GM19463 (cell line): ENCODE measurements around the gene ROCK1.
"Not testable (repeated sequence)": the region's sequence is repeated elsewhere in the genome, so short reads cannot be mapped to it uniquely, and the experiment has no call there.

ENCODE experiments used
- ATAC-seq: cut with Tn5 transposase; IDR thresholded peaks from one replicate; pipeline ENCODE4 v1.9.1; 2021; ENCODE audit warnings: mild to moderate bottlenecking, moderate library complexity; ENCODE audit not compliant: unreplicated experiment

The ROCK1 gene

DNA sequence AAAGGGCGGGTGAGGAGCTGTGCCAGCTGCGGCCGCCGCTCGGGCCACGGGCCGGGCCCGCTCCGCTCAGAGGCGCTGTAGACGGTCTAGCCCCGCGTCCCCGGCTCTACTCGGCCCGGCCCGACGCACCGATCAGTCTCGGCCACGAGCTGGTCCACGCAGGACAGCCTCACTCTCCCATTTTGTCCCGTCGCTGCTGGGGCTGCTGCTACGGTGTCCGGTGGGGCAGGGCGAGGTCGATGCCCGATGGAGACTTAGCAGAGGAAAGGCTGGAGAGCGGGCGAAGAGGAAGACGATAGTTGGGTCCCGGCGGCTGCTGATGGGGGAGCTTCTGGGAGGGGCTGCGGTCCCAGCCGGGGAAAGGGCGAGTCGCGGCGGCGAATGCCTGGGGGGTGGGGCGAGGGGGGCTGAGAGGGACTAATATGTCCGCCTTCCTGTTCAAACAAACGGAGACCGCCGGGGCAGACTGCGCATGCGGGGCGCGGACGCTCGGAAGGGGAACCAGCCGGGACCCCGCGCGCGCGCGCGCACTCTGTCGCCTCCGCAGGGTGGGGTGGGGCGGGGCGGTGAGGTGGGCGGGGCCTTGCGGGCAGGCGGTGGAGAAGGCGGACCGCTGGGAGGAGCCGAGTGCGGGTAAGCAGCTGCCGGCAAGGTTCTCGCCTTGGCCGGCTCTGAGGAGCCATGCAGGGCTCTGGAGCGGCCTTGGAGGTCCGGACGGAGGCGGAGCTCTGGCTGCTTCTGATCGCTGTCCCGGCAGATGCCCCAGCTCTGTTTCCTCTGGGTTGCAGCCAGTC lies at the start of gene ROCK1:
ROCK1 (minus strand) TSS at position 468 of the 794 bp plus-strand sequence. CDS start 903 bp downstream, outside the sequence.
- peak; percentile 90 for ATAC-seq

DNA sequence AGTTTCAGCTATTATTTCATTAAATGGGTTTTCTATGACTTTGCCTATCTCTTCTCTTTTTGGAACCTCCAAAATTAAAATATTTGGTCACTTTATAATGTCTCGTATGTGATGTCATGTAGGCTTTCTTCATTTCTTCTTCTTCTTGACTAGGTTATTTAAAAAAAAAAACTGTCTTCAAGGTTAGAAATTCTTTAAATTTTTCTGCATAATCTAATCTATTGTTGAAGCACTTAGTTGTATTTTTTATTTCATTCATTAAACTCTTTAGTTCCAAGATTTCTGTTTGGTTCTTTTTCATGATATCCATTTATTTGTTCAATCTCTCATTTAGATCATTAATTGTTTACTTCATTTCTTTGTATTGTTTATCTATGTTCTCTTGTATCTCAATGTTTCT lies 43.8 kb upstream of the ROCK1 start:
- no peak for ATAC-seq

DNA sequence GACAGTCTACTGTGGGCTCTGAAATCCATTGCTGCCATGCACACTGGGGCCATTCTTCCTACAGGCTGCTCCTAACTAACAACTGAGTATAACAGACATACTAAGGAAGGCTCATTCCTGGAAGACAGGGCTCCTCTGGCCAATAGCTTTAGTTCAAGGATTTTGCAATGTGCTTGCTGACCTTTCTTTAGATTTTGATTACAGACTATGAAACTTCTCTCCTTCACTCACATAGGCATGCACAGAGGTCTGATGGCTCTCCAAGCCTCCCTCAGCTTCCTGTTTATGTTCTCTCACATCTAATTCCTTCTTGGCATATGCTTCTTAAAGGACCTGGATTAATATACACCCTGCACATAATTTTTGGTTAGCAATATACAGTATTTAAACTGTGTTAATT lies 34.4 kb upstream of the ROCK1 start:
- ATAC-seq = no peak

DNA sequence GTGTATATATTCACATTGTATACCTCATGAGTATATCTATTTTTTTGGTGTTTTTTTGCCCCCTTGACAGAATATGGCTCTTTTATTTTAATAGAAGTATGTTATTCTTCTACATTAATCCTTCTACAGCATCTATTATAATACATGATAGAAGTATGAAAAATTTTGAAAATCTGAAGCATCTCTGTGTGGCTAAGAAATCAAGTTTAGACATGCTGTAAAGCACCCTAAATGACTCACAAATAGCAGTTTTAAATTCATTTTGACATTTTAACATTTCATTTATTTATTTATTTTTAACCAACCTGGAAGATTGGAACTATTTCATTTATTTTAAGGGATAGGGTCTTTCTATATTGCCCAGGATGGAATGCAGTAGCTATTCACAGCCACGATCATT lies 33.8 kb upstream of the ROCK1 start:
- ATAC-seq = no peak

DNA sequence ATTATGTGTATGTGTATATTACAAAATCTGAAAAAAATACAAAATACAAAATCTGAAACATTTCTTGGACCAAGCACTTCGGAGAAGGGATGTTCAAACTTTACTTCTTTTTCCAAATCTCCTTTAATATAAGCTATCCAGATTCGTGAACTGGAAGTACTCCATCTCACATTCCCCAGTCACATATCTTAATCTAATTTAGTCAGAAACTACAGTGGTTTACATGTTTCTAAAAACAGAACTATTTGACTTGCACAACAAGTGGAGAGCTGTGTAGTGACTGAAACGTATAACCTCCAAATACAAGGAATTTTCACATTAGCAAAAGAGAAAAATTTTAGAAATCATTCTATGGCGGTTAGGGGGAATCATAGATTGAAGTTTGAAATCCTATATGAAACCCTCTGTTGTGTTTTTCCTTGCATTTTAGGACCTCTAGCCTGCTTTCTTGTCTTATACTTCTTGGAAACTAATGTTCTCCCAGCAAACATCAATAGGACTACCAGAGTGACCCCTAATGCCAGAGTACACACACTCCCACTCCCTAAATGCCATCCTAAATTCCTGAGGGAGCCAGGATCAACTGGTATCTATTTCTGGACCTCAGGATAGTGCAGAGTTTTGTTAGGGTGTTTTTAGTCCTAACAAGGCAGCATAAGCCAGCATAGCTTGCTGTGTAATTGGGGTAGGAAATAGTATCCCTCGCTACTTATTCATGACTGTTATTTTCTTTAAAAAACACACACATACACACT lies 30.2 kb upstream of the ROCK1 start:
- no peak for ATAC-seq

DNA sequence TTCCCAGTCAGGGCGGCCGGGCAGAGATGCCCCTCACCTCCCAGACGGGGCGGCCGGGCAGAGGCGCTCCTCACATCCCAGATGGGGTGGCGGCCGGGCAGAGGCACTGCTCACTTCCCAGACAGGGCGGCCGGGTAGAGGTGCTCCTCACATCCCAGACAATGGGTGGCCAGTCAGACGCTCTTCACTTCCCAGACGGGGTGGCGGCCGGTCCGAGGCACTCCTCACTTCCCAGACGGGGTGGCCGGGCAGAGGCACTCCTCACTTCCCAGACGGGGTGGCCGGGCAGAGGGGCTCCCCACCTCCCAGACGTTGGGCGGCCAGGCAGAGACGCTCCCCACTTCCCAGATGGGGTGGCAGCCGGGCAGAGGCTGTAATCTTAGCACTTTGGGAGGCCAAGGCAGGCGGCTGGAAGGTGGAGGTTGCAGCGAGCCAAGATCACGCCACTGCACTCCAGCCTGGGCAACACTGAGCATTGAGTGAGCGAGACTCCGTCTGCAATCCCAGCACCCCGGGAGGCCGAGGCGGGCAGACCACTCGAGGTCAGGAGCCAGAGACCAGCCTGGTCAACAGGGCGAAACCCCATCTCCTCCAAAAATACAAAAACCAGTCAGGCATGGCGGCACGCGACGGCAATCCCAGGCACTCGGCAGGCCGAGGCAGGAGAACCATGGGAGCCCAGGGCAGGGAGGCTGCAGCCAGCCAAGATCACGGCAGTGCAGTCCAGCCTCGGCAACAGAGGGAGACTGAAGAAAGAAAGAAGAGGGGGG lies 26.3 kb upstream of the ROCK1 start:
- not testable (repeated sequence) for ATAC-seq

DNA sequence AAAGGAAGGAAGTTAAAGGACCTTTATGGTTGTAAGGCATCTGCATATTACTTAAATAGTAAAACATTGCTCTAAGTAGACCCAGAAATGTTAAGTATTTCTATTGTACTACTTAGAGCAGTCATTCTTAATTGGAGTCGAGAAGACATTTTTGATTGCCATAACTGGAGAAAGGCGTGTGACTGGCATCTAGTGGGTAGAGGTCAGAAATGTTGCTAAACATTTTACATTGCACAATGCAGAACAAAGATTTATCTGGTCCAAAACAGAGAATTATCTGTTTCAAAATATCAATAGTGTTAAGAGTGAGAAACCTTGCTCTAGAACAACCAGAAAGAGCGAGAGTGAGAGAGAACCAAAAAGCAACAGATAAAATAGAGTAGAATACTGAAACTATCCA lies 23.3 kb upstream of the ROCK1 start:
- ATAC-seq = no peak

DNA sequence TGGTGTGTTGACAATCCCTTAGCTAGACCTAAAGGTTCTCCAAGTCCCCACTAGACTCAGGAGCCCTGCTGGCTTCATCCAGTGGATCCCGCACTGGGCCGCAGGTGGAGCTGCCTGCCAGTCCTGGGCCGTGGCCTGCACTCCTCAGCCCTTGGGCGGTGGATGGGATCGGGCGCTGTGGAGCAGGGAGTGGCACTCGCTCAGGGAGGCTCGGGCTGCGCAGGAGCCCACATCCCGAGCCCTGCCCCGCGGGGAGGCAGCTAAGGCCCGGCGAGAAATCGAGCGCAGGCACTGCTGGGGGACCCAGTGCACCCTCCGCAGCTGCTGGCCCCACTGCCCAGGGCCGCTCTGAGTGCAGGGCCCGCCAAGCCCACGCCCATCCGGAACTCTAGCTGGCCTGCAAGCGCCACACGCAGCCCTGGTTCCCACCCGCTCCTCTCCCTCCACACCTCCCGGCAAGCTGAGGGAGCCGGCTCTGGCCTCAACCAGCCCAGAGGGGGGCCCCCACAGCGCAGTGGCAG lies 20.8 kb upstream of the ROCK1 start:
- no peak for ATAC-seq

DNA sequence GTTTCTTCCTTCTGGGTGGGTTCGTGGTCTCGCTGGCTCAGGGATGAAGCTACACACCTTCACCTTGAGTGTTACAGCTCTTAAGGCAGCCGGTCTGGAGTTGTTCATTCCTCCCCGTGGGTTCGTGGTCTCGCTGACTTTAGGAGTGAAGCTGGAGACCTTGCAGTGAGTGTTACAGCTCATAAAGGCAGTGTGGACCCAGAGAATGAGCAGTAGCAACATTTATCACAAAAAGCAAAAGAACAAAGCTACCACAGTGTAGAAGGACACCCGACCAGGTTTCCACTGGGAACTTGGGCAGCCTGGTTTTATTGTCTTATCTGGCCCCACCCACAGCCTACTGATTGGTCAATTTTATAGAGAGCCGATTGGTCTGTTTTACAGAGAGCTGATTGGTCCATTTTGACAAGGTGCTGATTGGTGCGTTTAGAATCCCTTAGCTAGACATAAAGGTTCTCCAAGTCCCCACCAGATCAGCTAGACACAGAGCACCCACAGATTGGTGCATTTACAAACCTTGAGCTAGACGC lies 20.1 kb upstream of the ROCK1 start:
- no peak for ATAC-seq

DNA sequence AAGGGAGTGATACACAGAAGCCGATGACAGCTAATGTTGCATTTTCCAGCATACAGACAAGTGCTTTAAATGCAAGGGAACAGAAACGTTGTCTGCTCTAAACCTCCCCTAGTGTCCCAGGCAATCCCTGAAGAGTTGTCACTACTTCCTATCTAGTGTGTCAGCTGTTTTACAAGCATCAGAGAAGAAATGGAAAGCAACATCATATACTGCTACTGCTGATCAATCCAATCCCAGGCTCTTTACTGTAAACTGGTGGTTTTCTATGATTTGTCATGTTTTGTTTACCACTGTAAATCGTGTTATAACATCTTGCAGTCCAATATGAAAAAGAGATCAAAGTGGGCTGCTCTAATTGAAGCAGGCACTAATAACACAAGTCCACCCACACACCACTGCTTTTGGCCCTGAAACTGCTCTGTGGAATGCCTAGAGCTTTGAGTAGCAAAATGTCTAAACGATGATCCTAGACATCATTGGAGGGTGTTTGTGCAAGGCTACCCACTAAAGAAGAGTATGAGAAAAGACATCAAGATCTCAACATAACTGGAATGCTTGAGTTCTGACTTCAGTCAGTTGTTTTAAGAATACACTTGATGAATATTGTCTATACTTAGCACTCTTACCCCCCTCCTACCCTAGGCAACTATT lies 18.1 kb upstream of the ROCK1 start:
- no peak for ATAC-seq

DNA sequence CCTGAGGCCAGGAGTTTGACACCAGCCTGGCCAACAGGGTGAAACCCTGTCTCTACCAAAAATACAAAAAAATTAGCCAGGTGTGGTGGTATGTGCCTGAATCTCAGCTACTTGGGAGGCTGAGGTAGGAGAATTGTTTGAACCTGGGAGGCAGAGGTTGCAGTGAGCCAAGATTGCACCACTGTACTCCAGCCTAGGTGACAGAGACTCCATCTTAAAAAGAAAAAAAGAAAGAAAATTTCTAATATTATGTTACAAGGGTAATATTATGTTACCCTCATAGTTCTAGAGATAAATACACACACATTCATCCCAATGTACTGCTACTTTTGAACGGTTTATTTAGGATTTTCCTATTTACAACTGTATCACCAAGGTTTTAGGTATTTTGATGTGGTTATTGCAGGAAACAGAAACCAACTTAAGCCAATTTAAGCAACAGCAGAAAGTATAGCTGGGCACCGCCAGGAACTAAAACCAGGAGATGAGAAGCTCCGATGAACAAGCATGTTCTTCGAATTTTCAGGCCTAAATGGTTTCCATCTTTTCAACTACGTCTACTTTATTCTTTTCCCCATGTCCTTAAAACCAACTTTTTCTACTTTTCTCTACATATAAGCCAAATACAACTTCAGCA lies 11.8 kb upstream of the ROCK1 start:
- no peak for ATAC-seq

DNA sequence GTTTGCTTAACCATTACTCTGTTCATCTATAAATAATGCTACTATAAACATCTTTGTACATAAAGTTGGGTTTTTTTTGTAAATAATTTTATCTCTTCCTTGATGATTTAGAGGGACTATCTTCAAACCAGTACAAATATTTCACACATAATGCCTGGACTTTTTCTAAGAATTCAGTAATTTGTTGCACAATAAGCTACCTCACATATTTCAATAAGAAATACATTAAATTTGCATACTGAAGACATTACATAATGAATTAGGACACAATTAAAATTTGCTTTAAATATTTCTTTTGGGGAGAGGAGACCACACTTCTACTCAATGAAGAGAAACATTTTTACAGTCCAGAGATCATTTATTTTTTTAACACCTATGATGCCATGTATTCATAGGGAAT lies 7.2 kb upstream of the ROCK1 start:
- ATAC-seq = no peak

DNA sequence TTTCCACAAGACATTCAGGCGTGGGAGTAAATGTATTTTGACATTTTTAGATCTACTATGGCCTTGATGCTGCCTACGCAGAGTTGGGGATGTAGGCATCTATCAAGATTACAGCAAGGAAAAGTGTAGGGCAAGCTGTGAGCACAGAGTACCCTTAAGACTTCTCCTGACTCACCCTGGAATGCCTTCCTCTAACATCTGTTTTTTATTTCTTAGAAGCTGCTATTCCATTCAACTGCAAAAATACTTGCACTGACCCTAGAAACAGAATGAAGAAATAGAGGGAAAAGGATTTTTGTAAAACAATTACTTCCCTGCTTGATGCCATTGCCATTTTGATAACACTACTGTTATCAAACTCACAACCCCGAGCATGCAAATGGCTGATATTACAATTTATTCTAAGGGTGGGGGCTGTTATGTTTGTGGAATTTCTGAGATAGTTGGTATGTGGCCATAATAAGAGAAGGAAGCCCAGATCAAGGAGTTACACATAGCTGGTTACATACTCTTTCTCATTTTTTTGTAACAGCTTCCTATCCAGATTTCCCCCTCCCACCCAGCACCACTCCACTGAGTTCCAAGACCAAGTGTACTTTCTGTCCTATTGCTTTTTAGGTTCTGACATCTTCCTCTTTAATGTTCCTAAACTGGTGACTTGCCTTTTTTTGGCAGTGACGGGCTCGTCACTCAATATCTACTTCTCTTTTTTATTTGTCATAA lies 6.0 kb upstream of the ROCK1 start:
- ATAC-seq = no peak

DNA sequence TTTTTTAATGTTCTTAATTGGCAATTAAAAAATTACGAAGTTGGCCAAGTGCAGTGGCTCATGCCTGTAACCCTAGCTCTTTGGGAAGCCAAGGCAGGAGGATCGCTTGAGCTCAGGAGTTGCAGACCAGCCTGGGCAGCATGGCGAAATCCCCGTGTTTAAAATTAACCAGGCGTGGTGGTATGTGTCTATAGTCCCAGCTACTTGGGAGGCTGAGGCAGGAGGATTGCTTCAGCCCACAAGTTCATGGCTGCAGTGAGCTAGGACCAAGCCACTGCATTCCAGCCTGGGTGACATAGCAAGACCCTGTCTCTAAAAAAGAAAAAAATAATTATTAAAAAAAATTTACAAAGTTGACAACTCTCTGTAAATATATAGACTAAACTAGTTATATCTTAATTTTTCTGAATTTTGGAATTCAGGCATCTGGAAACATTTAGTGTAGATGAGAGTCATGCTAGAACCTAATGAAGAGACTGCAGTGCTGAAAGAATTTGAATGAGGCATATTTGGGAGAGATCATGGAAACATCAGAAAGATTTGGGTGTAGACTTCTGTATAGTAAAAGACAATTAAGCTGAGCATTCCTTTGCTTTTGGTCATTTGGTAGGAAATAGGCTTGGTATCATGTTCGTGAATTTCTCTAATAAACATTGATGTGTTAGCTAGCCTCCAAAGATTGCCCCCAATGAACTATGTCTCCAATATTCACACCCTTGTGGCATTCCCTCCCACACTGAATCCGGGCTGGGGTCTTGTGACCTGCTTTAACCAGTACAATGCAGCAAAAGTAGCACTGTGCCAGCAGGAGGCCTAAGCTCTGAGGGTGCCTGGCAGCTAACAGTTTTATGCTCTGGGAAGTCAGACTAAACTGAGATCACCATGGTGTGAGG lies 4.2 kb upstream of the ROCK1 start:
- ATAC-seq = no peak

DNA sequence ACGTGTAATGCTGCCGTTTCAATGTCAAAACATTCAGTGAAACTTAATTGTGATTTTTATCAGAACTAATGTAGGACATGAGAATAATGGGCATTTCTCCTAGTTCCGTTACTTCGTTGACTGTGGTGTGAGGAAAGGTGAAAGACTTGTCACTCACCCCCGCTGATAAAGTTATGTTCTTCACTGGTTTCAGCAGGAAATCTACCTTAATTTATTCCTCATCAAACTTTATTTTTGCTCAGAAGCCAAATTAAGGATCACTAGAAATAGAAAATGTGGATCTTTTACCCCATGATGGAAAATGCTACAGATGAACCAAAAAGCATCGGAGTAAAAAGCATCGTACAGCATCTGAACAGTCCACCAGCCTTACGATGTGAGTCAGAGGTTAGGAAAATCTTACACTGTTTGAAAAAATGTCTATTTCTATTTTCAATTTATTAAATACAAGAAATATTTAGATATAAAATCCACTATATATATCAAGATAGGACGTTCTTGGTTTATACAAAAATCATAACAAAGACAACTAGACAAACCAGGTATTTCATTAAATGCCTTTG lies 1.0 kb upstream of the ROCK1 start:
- ATAC-seq = no peak

DNA sequence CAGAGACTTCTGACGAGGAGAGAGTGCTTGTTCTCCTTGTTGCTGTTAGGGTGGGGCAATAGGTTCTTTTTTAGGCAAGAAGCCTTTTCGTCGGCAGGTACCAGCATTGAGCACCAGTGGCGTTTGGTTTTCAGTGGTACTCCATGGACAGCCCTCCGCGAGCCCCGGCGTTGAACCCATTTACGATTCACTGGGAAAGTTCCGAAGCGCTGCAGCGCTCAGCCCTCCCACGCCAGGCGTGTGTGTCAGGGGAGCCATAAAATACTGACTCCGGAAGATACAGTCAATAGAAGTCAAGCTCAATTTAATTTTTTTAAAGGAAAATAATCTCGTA lies 494 bp upstream of the ROCK1 start:
- ATAC-seq = no peak

DNA sequence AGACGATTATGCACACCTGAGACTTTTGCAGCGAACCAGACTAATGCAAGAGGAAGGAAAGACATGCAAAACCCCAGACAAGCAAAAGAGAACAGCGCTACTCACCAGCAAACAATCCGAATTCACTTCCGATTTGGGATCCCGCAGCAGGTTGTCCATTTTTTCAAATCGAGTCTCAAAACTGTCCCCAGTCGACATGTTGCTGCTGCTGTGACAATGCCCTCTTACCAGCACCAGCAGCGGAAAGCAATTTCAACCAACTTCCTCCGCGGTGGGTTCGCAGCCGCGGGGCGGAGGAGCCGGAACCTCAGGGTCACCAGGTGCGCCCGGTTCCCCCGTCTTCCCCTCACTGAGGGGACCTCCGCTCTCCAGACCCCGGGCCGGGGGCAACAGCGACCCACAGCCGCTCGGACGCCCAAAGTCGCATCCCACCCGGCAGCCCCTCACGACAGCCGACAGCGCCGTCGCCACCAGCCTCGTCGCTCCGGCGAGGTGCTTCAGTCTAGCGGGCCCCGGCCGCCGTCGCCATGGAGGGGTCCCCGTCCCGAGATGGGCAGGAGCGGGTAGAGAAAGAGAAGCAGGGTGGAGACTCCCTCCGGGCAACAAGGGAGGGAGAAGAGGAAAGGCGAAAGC lies 784 bp downstream of the ROCK1 start:
- ATAC-seq = peak; percentile 19
